Measurements from ENCODE around the gene ALAS1.

DNA sequence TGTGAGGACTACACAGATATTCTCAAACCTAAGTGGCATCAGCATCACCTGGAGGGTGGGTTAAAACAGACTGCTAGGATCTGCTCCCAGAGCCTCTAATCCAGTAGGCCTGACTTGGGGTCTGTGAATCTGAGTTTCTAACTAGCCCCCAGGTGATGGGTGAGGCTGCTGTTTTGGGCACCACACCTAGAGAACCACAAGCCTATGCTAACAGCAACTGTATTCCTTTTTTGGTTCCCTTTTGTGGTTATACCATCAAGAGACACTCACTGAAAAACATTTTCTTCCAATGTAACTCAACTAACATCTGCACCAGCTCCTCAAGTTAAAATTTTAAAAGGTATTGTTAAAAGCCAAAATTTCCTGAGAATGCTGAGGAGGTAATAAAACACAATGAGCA is 64.5 kb downstream of the ALAS1 start:
- TF ChIP-seq CTCF (conservative IDR thresholded peaks at IDR 0.05; ENCODE audit: low read depth in 2 of 2) (no peak), CREB1 (CRISPR knock-in tag; IDR thresholded peaks at IDR 0.05; ENCODE audit: low read depth) (no peak), POLR2AphosphoS5 (IDR thresholded peaks at IDR 0.05; ENCODE audit: low read depth) (no peak)

Data from GM23338 (cell line).